DND-41 (cell line): ENCODE results near the gene MYO5A.

Experiments
- CTCF ChIP-seq: IDR thresholded peaks from 2 replicates; pipeline ENCODE4 v1.5.1; 2012; ENCODE audit warnings: borderline replicate concordance, low read length, moderate library complexity, mild to moderate bottlenecking; ENCODE audit not compliant: poor library complexity, severe bottlenecking; ENCODE audit errors: extremely low read depth
- EZH2 ChIP-seq: IDR thresholded peaks from 3 replicates; pipeline ENCODE4 v1.6.1; 2012; ENCODE audit warnings: borderline replicate concordance, low read depth, mild to moderate bottlenecking, moderate library complexity, low read length, inconsistent platforms; ENCODE audit not compliant: severe bottlenecking

- TF ChIP-seq CTCF, result no peak
- no peak for TF ChIP-seq EZH2
These were observed 38.2 kb upstream of the MYO5A start for GRCh38 chr15:52566889-52567288.
